Mesenteric fat pad (tissue), 1 donor: Measurements from ENCODE around the gene ACTG2. TPM values are rescaled to one million over a fixed set of nuclear protein-coding genes. Genes with fewer than 3 reads are reported as not detected.

Experiments
- DNase-seq: peaks from one replicate; pipeline ENCODE4 v3.0.0-alpha.2; 2020; ENCODE audit warnings: low spot score
- total RNA-seq: library from RNA; stranded (reverse); fragmentation: NEBNext Ultra II Directional; extraction: Animal tissue kit (Norgen Biotek cat#: 25700); gene quantifications from one replicate; pipeline ENCODE4 v1.2.1, GENCODE V29; 2021
- donor health status: DM: yes; HTN: yes; CAD: no.

ACTG2 gene
- total RNA-seq, 1 donor from 2014 or later: 13.2 TPM

GRCh38 chr2:73963385-73964120 is 70.7 kb downstream of the ACTG2 start:
- no peak for DNase-seq

- DNase-seq: no peak
Observed at GRCh38 chr2:73964223-73964622, 71.4 kb downstream of the ACTG2 start.

GRCh38 chr2:73965053-73965452 is 72.2 kb downstream of the ACTG2 start:
- no peak for DNase-seq

DNA sequence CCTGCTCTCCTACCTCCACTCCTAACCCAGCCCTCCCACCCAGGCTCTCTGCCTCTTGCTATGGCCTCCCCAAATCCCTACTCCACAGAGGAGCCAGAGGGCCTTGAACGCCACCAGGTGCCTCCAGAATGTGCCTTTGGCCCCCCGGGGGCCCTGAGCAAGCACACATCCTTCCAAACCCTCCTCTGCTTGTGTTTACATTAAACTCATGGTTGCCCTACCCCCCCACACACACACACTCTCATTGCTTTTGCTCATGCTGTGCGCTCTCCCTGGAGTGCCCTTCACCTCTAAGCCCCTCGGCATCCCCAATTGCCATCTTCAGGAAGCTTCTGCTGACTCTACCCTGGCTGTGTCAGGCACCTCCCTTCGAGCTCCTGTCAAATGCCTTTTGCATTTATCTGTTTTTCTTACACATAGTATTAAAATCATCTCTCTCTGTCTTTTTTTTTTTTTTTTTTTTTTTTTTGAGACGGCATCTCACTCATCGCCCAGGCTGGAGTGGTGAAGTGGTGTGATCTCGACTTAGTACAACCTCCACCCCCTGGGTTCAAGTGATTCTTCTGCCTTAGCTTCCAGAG is 75.6 kb downstream of the ACTG2 start:
- DNase-seq: no peak

- DNase-seq: no peak
Observed at GRCh38 chr2:73969356-73969755, 76.5 kb downstream of the ACTG2 start.

Other genes starting within 250 kb of the ACTG2 start
- gene TPRKB, start 155.7 kb upstream of the ACTG2 start, total RNA-seq: 22.1 TPM
- 14.8 TPM for gene DUSP11, start 112.9 kb upstream of the ACTG2 start, total RNA-seq
- not detected for gene C2orf78, start 108.8 kb upstream of the ACTG2 start, total RNA-seq
- 25.6 TPM for gene STAMBP, start 64.0 kb upstream of the ACTG2 start, total RNA-seq
- 44.2 TPM for gene DGUOK, start 33.9 kb downstream of the ACTG2 start, total RNA-seq
- 12.0 TPM for gene TET3, start 91.9 kb downstream of the ACTG2 start, total RNA-seq